Stimulated activated CD8-positive, alpha-beta memory T cell treated with anti-CD3 and anti-CD28 coated beads, Interleukin-4, amount 100 ng/mL, for 24 hours (primary cell): ENCODE measurements around the gene STK11.
A peak's percentile ranks its signal among the peaks of the same experiment; 100 is the strongest.

ENCODE experiments used
- DNase-seq: peaks from one replicate; pipeline ENCODE4 v3.0.0-alpha.2; 2020; ENCODE audit warnings: low read depth

STK11 gene

DNA sequence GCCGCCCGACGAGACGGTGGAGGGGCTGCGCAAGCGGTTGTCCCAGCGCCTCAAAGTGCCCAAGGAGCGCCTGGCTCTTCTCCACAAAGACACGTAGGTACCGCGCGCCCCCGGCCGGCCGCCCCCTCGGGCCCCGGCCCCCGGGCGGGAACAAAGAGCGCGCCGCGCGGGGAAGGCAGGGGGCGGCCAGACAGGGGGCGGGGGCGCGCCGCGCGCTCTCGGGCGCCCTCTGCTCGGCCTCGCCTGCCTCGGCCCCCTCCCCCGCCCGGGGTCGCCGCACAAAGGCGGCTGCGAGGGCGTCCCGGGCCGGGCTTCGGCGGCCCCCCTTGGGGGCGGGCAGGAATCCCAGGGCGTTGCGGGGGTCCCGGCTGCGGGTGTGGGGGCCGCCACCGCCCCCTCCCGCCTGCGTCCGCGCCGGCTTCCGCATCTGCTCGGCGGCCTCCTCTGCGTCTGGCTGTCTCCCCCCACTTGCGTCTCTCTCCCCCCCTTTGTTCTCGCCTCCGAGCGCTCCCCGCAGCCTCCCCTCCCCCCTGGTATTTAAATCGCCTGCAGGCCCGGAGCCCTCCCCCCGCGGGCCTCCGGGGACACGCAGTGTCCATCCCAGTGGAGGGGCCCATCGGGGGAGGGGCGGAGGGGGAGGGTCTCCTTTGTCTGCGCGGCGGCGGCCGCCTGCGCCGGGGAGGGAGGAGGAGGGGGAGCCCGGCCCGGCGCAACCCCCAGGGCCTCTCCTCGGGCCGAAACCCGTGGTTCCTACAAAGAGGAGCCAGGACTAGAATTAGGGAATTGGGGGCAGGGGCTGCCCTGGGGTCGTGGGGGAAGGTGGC is 45.1 kb downstream of the STK11 start:
- no peak for DNase-seq

DNA sequence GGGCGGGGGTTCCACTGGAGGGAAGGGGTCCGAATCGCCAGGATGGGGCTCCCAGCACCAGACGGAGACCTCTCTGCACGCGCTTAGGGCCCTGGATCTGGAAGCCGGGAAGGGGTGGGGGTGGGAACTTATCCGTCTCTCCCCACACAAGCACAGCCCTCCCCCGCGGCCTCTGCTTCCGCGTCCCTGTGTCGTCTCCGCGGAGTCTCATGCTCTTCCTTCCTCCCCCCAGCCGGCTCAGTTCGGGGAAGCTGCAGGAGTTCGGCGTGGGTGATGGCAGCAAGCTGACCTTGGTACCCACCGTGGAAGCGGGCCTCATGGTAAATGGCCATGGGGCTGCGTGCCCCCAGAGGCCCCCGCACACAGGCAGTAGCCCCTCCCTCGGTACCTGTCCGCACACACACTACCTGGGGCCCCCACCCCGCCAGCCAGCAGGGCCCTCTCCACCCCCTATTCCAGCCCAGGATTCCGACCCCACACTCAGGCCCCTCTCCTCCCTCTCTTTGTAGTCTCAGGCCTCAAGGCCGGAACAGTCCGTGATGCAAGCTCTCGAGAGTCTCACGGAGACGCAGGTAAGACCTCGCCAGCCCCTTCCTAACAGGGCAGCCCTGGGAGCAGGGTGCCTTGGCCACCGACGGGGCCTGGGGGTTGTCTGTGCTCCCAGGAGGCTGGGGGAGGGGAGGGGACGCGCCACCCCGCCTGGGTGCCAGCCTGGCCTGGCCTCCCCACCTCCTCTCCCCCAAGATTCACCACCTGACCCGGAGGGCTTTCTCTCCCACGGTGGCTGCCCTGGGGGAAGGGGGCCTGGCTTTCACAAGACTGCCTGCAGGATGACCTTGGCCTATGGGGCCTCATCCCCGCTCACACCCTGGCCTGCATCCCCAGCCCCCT is 46.0 kb downstream of the STK11 start:
- no peak for DNase-seq

DNA sequence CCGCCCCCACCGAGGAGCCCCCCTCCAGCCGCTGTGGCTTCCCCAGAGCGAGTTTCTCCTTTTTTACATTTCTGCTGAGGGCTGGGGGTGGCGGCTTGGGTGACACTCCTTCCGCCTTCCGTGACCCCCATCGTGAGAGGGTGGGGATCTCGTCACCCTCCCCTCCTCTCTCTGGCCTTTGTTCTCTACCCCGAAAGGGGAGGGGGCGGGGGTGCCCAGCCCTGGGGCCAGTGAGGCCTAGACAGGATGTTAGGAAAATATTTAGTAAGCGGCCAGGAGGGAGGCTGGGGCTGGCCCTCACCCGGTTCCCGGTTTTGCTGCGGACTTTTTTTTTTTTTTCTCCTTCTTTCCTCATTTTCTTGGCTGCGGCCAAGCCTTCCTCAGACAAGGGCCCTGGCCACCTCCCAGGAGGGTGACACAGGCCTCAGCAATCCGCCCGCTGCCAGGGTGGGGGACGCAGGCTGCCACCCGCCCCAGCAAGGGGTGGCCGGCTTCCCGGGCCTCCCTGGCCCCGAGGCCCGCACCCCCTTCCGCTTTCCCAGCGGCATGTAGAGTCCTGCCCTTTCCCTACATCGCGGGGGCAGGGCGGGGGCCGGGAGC is 46.7 kb downstream of the STK11 start:
- DNase-seq: no peak

DNA sequence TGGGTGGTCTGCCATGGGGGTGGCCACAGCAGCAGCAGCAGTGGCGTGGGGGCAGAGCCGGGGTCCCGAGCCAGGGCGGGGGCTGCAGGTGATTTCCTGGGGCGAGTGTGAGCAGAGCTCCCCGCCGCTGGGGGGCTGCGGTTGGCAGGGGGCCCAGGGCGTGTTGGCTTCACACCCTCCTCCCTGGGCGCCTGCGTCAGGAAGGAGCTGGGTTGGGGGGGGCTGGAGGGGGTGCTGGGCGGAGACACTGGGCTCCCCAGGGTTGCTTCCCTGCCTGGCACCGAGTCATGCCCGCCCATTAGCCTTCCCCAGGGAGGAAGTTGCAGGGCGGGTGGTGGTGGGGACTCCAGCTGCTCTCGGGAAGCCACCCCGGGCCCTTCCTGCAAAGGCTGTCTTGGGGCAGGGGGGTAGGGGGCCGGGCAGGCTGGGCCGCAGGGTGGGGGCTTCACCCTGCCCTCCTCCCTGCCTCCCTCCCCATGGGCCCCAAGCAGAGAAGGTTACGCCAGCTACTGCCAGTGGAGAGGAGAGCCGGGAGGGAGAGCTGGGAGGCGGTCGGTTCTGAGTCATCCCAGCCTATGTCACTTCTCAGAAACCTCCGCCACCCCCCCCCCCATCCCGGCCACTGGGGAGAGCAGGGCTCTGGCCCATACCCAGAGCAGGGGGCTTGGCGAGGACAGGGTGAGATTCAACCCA is 47.4 kb downstream of the STK11 start:
- DNase-seq: peak; percentile 71

DNA sequence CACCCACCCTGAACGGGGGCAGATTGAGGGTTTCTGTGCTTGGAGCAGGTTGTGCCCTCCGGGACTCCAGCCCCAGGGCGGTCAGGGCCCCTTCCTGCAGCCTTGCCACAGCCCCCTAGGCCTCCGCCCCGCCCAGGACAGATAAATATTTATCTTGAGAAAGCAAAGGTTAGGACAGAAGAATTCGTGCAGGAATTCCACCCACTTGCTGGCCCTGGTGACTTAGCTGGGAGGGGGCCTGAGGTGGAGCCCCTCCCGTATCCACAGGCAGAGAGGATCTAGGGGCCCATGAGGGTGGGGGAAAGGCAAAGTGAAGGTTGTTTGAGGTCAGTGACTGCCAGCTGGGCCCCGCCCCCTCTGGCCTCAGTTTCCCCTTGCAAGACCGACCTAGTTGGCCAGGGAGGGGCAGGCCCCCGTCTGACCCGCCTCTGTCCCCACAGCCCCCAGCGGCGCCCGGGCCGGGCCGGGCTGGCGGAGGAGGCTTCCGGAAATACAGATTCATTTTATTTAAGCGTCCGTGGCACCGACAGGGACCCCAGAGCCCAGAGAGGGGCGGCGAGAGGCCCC is 48.0 kb downstream of the STK11 start:
- no peak for DNase-seq

DNA sequence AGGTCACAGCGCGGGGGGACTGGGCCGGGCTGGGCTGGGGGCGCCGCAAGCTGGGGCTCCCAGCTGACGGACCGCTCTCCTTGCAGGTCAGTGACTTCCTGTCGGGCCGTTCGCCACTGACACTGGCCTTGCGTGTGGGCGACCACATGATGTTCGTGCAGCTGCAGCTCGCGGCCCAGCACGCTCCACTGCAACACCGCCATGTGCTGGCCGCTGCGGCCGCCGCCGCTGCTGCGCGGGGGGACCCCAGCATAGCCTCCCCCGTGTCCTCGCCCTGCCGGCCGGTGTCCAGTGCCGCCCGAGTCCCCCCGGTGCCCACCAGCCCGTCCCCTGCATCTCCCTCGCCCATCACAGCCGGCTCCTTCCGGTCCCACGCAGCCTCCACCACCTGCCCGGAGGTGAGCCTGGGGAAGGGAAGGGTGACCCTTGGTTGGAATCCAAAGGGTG is 48.5 kb downstream of the STK11 start:
- no peak for DNase-seq

DNA sequence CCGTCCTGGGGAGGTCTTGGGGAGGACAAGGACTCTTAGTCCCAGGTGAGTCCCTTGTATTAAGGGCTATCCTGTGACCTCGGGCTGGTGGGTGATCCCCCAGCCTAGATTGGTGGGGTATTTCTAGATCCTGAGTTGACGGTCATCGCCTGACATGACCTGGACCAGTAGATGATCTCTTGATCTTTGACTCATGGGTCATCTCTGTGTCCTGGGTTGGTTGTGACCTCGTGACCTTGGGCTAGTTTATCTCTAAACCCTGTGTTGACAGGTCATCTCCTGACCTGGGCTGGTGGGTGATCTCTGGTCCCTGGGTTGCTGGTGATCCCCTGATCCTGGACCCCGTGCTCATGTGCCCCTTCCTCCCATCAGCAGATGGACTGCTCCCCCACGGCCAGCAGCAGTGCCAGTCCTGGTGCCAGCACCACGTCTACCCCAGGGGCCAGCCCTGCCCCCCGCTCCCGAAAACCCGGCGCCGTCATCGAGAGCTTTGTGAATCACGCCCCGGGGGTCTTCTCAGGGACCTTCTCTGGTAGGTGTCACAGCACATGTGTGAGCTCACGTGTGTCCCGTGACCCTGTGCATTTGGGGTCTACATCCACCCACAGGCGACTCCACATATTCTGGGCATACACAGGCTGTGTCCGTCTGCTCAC is 49.1 kb downstream of the STK11 start:
- no peak for DNase-seq

DNA sequence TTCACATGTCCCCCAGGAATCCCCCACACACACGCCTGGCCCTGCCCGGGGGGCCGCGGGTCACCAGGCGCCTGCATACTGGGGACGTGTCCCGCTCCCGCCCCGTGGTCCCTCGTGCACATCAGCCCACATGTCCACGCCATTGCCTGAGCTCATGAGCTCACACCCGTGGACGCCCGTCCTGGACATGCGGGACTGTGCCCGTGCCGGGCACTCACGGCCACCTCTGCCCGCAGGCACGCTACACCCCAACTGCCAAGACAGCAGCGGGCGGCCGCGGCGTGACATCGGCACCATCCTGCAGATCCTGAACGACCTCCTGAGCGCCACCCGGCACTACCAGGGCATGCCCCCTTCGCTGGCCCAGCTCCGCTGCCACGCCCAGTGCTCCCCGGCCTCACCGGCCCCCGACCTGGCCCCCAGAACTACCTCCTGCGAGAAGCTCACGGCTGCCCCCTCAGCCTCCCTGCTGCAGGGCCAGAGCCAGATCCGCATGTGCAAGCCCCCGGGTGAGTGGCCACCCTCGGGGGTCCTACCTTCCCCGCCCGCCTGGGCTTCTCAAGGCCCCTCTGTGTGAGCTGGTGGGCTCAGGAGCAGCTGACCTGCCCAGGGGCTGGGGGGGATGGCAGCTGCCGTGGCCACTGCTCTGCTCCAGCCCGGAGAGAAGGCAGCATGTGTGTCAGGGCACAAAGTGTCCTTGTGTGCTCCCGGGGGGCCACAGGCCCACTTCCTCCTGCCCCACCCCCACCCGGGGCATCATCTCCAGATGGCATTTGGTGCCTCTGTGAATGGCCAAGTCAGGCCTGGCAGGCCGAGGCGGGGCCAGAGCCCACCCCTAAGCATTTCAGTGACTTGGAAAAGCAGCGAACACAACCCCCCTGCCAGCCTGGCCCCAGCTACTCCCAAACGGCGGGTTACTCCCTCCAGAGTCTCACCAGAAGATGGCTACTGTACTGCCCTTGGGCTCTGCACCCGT is 49.9 kb downstream of the STK11 start:
- DNase-seq: no peak

DNA sequence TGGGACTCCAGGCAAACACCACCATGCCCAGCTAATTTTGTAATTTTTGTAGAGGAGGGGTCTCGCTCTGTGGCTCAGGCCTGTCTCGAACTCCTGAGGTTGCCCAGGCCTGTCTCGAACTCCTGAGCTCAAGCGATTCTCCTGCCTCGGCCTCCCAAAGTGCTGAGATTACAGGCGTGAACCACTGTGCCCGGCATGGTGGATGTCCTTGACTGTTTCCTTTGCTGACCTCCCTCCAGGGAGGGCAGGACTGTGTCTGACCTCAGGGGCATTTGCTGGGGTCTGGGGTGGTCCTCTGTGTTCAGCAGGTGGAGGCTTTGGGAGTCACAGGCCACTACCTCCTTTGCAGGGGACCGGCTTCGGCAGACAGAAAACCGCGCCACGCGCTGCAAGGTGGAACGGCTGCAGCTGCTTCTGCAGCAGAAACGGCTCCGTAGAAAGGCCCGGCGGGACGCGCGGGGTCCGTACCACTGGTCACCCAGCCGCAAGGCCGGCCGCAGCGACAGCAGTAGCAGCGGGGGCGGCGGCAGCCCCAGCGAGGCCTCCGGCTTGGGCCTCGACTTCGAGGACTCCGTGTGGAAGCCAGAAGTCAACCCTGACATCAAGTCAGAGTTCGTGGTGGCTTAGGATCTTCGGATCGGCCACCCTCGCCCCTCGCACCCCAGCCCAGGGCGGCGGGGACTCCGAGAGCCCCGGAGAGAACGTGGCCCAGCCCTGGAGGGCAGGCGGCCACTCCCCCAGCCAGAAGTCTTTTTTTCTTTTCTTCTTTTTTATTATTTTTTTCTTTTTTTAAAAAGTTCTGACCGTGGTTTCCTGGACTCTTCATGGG is 51.3 kb downstream of the STK11 start:
- no peak for DNase-seq

DNA sequence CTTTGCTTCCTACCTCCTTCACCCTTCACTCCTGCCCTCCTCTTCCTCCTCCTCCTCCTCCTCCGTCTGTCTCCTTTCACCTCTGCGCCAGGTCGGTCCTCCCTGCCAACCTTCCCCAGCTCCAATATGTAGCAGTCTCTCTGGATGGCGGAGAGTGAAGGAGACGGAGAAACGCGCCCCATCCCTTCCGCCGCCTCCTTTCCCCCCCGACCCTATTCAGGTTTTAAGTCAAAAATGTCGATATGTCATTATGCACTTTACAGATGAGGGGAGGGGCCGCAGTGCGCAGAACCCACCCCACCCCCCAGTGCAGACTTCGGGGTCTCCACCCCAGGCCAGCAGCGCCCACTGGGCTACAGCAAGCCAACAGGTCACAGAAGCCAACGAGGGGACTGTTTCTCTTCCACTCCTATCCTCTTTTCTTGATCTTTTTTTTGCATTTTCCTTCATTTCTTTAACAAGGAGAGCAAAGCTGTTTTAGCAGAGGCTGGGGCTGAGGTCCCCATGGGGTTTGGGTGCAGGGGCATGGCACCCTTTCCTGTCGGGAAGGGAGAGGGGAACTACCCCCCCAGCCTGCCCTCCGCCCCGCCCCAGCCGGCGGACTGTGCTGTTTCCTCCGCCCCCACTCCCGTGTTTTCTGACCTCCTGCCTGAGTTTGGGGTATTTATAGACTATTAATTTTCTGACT is 52.0 kb downstream of the STK11 start:
- DNase-seq: no peak

DNA sequence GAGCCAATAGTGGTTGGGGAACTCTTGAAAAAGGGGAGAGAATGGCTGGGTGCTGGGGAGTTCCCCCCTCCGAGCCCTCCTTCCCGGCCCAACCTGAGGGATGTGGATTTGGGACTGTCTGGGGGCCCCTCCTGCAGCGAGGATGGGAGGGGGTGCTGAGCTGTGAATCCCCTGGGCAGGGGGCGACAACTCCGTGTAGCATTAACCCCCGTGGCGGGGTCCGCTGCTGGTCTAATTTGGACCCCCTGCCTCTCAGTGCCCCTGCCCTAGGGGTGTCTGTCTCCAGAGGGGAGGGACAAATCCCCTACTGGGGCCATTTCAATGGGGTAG is 52.5 kb downstream of the STK11 start:
- no peak for DNase-seq

DNA sequence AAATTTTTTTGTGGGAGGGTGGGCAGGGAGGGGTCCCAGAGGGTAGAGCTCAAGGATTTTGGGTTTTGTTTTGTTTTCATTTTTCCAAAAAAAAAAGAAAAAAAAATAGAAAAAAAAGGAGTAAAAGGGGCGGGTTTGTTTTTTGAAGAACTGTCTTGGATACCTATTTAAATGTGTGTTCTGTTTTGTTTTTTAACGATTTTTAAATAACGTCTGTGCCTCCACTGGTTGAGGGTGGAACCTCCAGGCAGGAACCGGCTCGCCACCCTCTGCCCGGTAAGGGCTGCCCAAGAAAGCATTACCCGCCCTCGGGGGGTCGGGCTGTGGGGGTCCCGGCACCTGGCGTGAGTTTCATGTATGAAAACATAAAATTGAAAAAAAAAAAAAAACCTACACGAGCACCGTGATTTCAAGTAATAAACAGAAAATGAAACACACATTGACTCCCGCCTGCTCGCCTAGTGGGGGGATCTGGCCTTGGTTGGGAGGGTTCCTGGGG is 53.2 kb downstream of the STK11 start:
- no peak for DNase-seq

DNA sequence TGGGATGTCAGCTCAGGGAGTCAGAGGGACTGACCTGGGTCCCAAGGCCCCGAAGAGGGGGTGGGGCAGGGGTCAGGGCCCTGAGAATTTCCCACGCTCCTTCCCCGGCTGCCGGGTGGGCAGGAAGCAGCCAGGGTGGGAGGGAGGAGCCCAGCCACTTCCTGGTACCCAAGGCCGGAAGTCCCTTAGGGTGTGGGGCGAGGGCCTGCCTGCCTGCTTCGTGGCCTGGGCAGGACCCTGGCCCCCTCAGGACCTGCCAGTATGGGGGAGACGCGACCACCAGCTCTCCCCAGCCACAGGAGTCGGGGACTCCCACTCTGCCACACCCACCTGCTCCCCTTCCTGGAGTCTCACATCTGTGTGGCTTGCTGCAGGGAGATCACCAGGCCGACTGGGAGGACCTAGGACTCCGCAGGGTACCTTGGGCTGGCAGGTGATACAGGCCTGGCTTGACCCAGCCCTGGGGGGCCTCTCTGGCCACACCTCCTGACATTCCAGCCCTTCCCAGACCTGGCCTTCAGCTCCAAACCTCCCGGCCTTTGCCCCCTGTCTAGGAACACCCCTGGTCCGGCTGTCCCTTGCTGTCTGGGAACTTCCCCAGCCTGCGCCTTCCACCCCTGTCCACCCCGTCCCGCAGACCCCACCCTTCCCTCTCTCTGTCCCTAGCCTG is 53.8 kb downstream of the STK11 start:
- DNase-seq: no peak

DNA sequence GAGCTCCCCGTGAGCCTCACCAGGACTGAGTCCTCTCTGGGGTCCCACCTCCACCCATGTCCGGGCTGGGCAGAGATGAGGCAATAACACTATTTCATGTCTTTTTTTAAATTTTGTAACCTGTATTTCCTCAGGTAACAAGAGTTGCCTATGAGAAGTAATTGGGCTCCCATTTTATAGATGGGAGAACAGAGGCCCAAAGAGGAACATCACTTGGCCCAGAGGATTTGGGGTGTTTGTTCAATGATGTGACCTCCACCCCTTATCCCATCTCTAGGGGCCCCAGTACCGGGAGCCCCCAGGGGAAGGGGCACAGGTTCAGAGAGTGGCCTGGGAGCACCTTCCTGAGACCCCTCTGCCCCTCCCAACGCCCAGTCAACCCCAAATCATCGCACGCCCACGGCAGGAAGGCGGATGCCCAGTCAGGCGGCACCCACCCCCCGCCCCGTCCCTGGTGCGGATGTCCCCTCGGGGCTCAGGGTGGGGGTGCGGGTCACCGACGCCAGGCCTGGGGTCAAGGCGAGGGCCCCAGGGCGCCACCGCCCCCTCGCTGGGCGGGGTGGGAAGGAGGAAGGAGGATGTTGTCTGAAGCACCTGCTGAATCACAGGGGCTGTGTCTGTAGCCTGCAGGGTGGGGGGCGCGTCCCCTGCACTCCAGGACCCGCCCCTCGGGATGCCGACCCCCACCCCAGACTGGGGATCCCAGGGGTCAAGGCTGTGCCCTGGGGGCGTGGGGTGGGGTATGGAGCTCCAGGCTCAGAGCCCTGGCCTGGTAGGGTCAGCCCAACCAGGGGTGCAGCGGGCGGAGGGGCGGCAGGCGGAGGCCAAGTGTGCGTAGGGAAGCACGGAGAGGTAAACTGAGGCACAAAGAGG is 54.5 kb downstream of the STK11 start:
- no peak for DNase-seq

DNA sequence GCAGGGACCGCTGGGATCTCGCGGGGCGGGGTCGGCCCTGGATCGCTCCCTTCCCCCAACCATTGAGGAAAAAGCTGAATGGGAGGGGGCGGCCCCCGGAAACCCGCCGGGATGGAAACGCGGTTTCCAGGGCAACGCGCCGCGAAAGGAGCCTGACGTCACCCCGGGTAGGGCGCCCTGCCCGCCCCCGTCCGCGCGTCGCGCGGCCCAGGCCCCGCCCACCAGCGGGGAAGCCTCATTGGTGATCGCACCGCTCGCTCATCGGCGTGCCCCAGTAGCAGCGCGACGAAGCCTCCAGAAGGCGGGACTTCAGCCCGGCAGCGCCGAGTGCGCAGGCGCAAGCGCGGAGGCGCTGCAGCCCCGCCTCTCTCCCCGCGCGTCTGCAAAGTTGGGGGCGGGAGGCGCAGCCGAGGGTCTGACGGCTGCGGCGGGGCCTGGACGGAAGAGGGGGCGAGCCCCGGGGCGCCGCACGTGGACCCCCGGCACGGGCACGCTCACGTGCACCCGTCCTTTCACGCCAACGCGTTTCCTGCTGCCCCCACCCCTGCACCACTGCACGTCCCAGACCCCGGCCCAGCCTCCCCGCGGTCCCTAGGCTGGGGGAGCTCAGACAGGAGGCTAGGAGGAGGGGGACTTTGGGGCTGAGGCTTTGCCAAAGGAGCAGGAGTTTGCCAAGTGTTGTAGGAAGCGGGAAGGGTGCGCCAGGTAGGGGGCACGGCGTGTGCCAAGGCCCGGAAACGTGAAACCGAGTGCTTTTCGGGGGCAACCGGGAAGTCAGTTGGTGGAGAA is 55.4 kb downstream of the STK11 start:
- peak; percentile 94 for DNase-seq

DNA sequence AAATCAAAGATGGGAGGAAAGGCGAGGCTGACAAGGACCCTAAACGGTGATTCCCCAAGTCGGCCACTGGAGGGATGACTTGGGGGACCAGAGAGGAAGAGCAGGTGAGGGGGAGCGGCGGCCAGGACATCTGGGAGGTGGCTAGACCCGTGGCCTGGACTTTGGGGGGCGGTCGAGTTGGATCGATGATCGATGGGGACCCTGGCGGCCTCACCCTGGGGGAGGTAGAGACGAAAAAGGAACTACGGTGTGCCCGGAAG is 55.9 kb downstream of the STK11 start:
- DNase-seq: no peak
